GM18520 (cell line): ENCODE data around the gene PATJ.
"Not testable (repeated sequence)": the region's sequence is repeated elsewhere in the genome, so short reads cannot be mapped to it uniquely, and the experiment has no call there.

Experiments
- ATAC-seq: cut with Tn5 transposase; IDR thresholded peaks from one replicate; pipeline ENCODE4 v1.9.1; 2021; ENCODE audit not compliant: unreplicated experiment

Gene PATJ

GRCh38 chr1:61743716-61744580 is 1.7 kb downstream of the PATJ start:
- ATAC-seq, result no peak

- ATAC-seq, result no peak
Measured at GRCh38 chr1:61746813-61747212, 4.5 kb downstream of the PATJ start.

- ATAC-seq, result no peak
Measured at GRCh38 chr1:61748566-61748965, 6.3 kb downstream of the PATJ start.

GRCh38 chr1:61749574-61749973 is 7.3 kb downstream of the PATJ start:
- no peak for ATAC-seq

GRCh38 chr1:61752921-61753389 is 10.7 kb downstream of the PATJ start:
- no peak for ATAC-seq

- no peak for ATAC-seq
Measured at GRCh38 chr1:61753998-61754508, 11.8 kb downstream of the PATJ start.

- ATAC-seq, result no peak
Measured at GRCh38 chr1:61754545-61754944, 12.3 kb downstream of the PATJ start.

GRCh38 chr1:61756773-61757172 is 14.5 kb downstream of the PATJ start:
- ATAC-seq, result no peak

- ATAC-seq, result no peak
Measured at GRCh38 chr1:61757950-61758349, 15.7 kb downstream of the PATJ start.

GRCh38 chr1:61770131-61770530 is 27.9 kb downstream of the PATJ start:
- ATAC-seq, result no peak

- ATAC-seq, result no peak
Measured at GRCh38 chr1:61776091-61776490, 33.8 kb downstream of the PATJ start.

GRCh38 chr1:61779231-61779630 is 37.0 kb downstream of the PATJ start:
- no peak for ATAC-seq

GRCh38 chr1:61781151-61781550 is 38.9 kb downstream of the PATJ start:
- no peak for ATAC-seq

- ATAC-seq, result no peak
Measured at GRCh38 chr1:61782771-61783170, 40.5 kb downstream of the PATJ start.

GRCh38 chr1:61784726-61785125 is 42.4 kb downstream of the PATJ start:
- no peak for ATAC-seq

- no peak for ATAC-seq
Measured at GRCh38 chr1:61790837-61791236, 48.6 kb downstream of the PATJ start.

- no peak for ATAC-seq
Measured at GRCh38 chr1:61797045-61797755, 54.9 kb downstream of the PATJ start.

- ATAC-seq, result not testable (repeated sequence)
Measured at GRCh38 chr1:61801047-61801446, 58.8 kb downstream of the PATJ start.

- ATAC-seq, result no peak
Measured at GRCh38 chr1:61807606-61808140, 65.4 kb downstream of the PATJ start.

GRCh38 chr1:61808321-61808720 is 66.0 kb downstream of the PATJ start:
- no peak for ATAC-seq

- no peak for ATAC-seq
Measured at GRCh38 chr1:61808968-61809367, 66.7 kb downstream of the PATJ start.

- ATAC-seq, result no peak
Measured at GRCh38 chr1:61812916-61813315, 70.6 kb downstream of the PATJ start.
